ENCODE results near the gene C19orf25.
"Not testable (repeated sequence)": the region's sequence is repeated elsewhere in the genome, so short reads cannot be mapped to it uniquely, and the experiment has no call there.

Gene C19orf25

DNA sequence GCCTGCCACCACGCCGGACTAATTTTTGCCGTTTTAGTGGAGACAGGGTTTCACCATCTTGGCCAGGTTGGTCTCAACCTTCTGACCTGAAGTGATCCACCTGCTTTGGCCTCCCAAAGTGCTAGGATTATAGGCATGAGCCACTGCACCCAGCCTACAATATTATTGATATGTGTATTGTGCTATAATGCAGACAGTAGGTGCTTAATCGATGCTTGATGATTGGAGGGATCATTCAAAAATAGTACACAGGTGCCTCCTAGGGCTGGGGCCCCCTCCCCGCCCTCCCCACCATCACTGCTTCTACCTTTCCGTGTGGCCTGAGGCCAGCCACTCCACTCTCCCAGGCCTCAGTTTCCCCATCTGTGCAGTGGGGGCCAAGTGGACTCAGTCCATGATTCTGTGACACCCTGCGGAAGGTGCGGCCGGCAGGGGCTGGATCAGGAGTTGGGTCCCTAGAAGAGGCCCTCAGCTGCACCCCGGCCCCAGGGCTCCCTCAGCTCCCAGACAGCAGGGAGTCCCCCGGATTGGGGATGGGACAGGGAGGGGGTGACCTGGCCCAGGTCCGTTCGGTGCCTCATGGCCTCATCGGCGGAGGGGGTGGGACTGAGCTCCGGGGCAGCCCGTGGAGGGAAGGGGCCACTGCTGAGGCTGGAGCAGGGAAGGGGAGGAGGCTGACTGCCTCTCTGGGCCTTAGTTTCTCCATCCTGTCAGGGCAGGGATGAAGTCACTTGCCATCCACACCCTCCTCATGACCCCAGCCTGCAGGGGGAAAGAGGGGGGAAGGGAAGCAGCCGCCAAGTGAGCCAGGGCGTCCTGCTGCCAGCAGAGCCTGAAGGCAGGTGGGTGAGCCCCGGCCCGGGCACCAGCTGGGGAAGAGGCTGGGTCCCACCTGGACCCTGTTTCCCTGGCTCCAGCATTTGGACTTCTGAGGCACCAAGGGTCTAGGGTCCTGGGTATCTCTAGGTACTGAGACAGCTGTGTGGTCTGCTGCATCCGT, 32.6 kb upstream of the C19orf25 start:
- DNase-seq: no peak

DNA sequence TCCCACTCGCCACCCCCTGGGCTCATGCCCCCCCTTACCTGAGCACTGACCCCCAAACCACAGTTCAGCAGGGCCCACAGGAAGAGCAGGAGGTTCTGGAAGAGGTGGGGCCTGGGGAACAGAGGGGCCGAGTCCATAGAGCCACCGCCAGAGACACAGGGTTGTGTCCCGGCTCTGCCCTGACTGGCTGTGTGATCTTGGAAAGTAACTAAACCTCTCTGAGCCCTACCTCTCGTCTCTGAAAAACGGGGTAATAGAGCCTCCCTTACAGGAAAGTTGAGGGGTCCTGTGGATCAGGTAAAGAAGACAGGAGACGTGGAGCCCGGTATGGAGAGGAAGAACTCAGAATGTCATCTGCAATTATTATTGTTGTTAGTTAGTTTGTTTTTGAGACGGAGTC, 31.8 kb upstream of the C19orf25 start:
- no peak for DNase-seq

DNA sequence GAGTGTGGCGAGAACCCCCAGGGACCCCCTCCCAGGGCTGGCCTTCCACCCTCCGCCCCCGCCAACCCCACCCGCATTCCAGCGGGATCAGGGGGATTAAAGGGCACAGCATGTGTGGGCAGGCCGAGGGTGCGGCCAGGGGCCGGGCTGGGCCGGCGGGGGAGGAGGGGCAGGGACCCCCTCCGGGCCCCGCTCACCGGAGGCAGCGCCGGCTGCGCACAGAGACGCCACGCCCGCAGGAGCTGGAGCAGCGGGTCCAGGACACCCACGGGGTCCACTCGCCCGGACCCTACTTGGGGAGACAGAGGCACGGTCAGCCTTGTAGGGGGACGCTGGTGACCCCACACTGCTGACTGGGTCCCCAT, 31.4 kb upstream of the C19orf25 start:
- no peak for DNase-seq

DNA sequence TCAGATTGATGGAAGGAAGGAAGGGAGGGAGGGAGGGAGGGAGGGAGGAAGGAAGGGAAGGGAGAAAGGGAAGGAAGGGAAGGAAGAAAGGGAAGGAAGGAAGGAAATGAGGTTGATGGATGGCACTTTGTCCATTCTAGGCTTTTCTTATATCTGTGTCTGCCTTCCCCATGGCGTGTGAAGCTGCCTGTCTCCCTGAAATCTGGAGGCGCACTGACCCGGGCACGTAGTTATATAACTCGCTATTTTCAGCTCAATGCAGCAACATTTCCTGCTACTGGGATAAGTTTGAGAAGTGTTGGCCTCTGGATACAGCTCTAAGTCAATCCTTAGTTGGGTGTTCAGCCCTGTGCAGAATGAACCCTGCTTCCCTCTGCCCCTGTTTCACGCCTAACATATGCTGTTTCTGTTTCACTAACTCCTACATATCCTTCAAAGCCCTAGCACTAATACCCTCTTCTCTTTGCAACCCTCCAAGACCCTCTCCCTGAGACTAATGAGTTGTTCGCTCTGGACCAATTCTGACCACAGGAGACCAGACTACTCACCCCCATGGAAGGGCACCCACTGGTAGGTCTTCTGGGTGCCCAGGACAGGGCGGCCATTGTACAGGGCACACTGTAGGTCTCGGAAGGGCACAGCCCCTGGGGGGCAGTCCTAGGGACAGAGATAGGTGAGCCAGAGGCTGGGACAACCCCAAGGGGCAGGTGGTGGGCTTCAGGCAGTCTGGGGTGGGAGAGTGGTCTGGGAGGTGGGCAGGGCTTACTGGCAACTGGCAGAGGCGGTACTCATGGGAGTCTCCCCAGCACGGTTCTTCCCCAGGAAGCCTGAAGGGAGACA, 30.8 kb upstream of the C19orf25 start:
- DNase-seq: no peak

DNA sequence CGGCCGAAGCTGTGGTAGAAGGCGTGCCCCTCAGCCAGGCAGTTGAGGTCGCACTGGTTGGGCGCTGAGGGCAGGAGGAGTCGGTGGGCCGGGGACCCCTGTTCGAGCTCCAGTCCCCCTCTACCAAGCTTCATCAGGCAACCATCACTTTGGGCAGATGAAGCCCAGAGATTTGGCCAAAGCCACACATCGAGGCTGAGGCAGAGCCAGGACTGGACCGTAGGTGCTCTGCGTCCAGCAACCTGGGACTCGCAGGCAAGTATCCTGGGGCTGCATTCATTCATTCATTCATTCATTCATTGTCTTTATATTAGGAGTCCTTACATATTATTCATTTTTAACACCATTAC, 29.5 kb upstream of the C19orf25 start:
- DNase-seq: no peak

DNA sequence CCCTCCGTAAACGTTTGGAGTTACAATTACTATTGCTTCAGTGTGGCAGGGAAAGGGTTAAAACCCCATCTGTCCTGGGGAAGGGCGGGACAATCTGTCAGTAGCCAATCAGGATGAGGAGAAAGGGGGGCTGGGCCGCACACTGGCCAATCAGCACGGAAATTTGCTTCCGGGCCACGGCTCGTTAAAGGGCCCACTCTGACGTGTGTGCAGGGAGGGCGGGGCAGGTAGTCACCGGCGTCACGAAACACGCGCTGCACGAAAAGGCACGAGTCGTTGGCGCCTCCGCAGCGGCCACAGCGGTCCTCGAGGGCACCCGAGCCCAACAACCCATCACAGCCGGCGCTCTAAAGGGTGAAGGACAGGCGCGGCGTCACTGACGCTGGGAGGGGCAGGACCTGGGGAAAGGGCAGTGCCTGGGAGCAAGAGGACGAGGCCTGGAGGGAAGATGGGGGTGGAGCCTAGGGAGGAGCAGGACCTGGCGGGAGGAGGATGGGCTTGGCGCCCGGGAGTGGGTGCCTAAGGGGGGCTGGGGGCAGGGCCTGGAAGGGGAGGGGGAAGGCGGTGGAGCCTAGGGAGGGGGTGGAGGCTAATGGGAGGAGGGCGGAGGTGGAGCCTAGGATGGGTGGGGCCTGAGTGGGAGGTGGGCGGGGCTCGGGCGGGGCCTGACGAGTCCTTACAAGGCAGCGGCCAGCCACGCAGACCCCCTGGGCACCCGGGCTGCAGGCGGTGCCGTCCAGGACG, 28.9 kb upstream of the C19orf25 start:
- peak; percentile 92 for DNase-seq

DNA sequence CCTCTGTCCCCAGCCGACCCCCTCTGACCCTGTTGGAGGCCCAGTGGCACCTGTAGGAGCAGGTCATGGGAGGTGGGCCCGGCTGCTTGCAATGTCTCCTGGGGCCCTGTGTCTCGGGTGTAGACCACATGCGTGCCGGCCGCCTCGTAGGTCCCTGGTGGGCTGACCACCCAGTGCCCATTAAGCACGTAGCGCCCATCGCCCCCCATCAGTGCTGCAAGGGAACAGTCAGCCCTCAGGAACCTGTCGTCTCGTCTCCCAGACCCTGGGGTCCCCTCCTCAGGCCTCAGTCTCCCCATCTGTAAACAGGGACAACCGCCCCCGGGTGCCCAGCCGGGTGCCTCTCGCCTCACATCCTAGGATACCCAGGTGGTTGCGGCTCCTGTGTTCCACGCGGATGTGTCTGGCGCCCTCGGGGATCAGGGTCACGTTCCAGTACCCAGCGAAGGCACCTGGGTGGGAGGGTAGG, 28.2 kb upstream of the C19orf25 start:
- no peak for DNase-seq

DNA sequence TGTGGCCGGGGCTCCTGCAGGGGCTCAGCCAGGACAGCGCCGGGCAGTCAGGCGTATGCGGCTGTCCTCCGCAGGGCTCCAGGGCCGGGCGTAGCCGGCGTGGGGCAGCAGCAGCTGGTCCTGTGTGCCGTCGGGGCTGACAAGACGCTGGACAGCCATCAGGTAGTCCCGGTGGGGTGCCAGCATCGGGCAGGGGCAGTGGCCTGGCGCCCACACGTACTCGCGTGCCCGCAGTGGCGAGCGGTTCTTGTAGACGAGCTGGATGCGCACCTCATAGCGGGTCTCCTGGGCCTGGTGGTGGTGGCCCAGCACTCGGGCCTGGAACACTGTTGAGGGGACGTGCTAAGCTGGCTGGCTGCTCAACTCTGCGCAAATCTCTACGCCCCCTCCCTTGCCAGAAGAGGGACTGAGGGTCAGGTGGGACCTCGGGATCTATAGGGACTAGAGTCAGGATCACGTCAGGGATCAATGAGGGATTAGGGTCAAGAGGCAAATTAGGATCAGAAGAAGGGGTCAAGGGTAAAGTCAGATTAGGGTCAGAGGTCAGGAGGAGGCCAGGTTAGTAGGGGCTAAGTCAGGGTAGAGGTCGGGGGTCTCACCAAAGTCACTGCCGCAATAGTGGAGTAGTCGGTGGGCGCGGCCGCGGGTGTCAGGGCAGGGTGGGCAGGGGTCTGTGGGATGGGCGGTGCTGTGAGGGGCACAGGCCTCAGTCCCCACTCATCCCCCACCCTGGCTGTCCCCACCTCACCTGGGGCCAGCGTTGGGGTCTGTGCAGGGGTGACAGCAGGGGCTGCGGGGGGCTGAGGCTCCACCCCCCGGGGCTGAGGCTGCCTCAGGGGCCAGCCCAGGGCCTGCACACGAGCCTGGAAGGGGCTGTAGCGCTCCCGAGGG, 27.2 kb upstream of the C19orf25 start:
- DNase-seq: no peak

DNA sequence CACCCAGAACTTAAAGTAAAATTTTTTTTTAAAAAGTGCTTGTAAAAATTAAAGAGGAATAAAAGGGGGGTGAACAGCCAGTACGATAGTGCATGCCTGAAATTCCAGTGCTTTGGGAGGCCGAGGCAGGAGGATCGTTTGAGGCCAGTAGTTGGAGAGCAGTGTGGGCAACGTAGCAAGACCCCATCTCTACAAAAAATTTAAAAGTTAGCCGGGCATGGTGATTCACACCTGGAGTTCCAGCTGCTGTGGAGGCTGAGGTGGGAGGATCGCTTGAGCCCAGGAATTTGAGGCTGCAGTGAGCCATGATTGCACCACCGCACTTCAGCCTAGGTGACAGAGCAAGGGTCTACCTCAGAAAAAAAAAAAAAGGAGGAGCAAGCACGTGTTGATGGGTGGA, 26.0 kb upstream of the C19orf25 start:
- no peak for DNase-seq

DNA sequence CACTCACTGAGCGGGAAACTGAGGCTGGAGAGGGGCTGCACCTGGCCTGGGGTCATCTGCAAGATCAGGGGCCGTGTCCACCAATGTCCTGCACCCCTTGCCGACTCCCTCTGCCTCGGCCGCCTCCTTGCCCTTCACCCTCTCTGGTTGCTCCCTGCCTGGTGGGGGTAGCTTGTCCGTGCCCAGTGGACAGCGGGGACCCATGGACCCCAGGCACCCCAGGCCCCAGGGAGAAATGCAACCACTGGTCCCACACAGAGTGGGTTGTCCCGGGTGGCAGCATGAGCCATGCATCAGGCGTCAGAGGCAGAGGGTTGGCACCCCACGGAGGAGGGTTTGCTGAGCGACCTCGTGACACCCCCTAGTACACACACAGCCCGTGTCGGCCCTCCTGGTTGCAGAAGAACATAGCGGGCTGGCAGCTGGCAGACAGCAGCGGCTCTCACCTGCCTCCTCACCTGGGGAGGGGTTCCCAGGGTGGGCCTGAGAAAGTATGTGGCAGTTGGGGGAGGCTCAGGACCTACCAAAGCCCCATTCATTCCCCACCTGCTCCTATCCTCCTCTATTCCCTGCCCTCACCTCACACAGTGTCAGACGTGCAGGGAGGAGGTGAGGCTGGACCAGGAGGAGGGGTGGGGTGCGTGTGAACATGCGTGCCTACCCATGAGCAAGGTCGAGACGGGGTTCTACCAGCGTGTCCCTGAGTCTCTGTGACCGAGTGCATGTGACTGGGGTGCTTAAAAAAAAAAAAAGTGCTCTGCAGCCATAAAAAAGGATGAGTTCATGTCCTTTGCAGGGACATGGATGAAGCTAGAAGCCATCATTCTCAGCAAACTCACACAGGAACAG, 25.1 kb upstream of the C19orf25 start:
- DNase-seq: no peak

DNA sequence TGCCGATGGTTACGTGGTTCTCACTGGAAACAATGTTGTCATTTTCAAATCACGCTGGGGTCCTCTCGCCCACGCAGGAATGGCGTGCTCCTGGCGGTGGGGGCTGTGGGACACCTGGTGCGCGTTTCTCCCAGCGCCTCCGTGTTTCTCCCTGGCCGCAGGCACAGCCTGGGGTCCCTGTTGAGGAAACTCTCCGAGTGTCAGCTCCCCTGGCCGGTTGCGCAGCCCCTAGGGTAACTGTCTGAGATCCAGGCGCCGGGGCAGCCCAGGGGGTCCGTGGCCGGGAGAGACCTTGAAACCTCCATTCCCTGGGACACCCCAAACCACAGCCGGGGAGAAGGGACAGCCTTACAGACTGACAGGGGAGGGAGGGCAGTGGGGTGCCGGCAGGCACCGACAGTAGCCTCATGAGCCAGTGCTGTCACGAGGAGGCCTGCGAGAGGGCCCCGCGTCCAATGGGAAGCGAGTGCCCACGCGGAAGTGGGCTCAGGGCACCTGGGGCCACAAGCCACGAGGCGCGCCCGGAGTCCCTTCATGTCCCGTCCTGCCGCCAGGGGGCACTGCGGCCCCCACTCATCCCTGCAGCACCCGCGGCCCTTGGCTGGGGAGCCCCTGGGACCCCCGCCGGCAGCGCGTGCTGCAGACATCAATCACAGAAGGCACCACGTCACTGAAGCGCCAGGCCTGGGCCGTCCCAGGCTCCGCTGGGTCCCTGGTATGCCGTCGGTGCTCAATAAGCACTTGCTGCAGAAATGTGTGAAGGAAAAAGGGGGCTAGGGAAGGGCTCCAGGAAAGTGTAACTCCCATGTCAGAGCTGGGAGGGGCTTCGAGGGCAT, 24.3 kb upstream of the C19orf25 start:
- DNase-seq: peak; percentile 49

DNA sequence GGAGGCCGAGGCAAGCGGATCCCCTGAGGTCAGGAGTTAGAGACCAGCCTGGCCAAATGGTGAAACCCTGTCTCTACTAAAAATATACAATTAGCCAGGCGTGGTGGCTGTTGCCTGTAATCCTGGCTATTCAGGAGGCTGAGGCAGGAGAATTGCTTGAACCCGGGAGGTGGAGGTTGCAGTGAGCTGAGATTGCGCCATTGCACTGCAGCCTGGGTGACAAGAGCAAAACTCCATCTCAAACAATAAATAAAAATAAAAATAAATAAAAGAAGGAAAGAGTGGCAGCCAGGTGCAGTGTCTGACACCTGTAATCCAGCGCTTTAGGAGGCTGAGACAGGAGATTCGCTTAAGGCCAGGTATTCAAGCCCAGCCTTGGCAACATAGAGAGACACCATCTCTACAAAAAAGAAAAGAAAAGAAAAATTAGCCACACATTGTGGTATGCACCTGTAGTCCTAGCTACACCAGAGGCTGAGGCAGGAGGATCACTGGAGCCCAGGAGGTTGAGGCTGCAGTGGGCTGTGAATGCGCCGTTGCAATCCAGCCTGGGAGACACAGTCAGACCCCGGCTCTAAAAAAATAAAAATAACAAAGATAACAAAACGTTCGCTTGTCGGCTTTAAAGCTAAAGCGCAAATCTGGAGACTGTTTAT, 23.5 kb upstream of the C19orf25 start:
- no peak for DNase-seq

DNA sequence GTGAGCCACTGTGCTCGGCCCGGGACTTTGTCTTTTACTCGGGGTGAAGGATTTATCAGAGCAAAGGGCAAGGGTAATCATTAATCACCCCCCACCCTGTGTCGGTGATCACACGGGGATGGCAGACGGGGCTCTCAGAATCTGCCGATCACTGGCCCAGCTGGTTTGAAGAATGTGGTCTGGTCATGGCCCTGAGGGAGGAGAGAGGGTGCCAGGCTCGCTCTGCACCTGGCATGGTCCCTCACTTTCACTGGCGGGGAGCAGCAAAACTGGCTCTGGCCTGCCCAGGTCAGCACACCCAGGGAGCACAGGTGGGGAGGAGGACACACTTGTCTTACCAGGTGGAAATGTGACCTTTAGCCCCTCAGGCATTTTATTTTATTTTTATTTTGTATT, 22.2 kb upstream of the C19orf25 start:
- no peak for DNase-seq

DNA sequence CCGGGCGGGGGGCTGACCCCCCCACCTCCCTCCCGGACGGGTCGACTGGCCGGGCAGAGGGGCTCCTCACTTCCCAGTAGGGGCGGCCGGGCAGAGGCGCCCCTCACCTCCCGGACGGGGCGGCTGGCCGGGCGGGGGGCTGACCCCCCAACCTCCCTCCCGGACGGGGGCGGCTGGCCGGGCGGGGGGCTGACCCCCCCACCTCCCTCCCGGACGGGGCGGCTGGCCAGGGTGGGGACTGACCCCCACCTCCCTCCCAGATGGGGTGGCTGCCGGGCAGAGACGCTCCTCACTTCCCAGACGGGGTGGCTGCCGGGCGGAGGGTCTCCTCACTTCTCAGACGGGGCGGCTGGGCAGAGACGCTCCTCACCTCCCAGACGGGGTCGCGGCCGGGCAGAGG, 20.2 kb upstream of the C19orf25 start:
- not testable (repeated sequence) for DNase-seq

DNA sequence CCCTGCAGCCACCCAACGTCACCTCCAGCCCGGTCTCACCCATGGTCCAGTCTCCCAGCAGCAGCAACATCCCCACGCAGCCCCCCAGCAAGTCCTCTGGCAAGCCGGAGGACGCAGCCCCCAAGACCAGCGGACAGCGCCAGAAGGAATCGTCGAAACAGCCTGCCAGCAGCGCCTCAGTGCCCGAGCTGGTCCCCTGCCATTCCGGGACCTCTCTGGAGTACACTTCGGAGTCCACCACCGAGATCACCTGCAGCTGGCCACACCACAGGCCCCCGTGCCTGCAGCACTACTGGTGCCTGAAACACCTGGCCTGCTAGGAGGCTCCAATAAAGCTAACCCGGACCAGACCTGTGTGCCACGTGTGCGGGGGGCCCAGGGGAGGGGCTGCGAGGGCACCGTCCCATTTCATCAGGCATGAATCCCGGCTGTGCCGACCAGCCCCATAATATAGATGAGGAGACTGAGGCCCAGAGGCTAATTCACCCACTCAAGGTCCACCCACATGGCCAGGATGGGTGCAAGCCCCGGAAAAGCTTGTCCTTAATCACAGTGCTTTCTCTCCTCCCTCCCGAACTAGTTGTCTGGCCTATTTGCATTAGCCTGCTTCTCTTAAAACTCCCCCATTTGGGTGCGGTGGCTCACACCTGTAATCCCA, 18.7 kb upstream of the C19orf25 start:
- no peak for DNase-seq

DNA sequence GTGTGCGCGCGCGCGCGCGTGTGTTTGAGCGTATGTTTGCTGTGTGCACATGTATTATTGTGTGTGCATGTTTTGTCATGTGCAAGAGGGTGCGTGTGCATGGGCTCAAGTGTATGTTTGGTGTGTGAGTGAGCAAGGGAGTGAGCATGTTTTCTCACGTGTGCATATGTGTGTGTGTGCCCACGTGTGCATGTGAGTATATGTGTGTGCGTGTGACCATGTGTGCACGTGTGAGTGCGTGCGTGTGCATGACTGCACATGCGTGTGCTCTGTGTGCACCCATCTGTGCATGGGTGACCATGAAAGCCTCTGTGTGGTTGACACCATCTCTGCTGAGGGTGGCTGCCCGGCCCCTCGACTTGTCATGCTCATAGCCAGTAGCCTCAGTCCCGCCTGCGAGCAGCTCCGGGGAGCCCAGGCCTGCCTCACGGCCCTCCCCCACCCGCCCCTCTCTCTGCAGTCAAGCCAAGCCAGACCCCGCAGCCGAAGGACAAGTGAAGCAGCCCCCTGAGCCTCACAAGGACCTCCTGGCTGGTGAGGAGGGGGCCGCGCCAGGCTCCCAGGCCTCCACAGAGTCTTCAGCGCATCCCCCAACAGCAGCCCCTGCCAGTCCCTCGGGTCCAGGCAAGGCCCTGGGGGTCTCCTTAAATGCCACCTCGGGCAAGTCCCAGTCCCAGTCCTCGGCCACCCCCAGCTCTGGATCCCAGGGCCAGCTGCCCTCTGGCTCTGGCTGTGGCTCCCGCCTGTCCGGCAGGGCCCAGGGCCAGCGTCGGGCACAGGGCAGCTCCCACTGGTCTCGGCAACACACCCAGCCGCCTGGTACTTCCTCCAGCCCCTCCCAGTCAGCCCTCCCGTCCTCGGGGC, 17.9 kb upstream of the C19orf25 start:
- DNase-seq: no peak

DNA sequence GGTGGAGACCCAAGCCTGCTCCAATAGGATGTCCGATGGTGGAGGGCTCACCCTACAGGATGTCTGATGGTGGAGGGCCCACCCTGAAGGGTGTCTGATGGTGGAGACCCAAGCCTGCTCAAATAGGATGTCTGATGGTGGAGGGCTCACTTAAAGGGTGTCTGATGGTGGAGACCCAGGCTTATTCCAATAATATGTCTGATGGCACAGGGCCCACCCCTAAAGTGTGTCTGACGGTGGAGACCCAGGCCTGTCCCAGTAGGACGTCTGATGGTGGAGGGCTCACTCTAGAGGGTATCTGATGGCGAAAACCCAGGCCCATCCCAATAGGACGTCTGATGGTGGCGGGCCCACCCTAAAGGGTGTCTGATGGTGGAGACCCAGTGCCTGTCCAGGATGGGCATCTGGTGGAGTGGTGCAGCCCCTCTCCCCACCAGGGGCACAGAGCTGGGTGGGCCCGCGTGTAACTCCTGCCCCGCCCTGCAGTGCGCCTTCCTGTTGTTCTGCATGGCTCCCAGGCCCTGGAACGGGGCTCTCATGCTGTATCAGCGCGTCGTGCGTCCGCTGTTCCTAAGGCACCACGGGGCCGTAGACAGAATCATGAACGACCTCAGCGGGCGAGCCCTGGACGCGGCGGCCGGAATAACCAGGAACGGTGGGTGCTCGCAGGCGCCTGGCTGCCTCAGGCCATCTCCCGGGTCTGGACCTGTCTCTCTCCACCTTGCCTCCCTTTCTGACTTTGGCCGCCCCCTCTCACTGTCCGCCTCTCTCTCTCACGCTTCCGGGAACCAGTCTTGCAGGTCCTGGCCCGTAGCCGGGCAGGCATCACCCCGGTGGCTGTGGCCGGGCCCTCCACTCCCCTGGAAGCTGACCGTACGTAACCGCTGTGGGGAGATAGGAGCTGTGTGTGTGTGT, 17.0 kb upstream of the C19orf25 start:
- no peak for DNase-seq
